Stimulated activated CD4-positive, alpha-beta T cell treated with anti-CD3 and anti-CD28 coated beads, Interleukin-15, amount 100 ng/mL, for 1 hour (primary cell): ENCODE results near the gene CBFB.

Experiments
- DNase-seq, 2 donors: peaks; one replicate each; pipeline ENCODE4 v3.0.0-alpha.2; 2020; ENCODE audit warnings: low read depth in 1 of 2, low spot score in 1 of 2

The CBFB gene

DNA sequence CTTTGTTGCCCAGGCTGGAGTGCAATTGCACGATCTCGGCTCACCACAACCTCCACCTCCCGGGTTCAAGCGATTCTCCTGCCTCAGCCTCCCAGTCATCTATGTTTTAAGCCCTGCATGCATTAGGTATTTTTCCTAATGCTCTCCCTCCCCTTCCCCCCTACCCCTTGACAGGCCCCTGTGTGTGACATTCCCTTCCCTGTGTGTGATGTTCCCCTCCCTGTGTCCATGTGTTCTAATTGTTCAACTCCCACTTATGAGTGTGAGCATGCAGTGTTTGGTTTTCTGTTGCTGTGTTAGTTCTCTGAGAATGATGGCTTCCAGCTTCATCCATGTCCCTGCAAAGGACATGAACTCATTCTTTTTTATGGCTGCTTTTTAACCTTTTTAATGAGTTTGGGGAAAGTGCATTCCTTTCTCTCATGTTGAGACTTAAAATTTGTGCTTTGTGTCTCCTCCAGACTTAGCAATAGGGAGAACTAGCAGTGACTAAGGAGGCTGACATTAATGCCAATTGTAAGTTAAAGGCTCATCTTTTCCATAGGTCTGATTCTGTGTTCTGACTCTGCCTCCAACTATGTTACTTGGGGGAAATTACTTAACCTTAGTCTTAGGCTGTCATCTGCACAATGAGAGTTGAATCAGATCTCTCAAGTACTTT, 63.1 kb downstream of the CBFB start:
- no peak for DNase-seq

DNA sequence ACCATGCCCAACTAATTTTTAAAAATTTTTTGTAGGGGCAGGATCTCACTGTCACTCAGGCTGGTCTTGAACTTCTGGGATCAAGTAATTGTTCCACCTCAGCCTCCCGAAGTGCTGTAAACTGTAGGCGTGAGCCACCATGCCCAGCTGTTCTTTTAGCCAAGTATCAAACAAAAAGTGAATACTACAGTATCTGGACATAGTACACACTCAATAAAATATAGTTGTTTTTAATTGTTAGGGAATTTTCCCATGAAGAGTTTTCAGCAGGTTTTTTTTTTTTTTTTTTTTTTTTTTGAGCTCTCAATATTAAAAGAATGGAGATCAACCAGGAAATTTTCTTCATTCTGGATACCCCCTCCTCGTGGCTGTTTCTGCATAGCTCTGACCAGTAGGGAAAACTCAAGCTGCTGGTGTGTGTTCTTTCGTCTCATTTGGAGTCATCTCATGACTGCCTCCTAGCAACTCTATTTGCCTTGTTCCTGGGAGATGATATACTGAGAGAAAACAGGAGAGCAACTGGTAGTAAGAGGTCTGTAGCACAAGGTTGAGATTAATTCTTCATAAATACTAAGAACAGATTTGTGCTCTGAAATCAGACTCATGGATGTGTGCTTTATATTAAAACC, 64.3 kb downstream of the CBFB start:
- DNase-seq, result no peak

DNA sequence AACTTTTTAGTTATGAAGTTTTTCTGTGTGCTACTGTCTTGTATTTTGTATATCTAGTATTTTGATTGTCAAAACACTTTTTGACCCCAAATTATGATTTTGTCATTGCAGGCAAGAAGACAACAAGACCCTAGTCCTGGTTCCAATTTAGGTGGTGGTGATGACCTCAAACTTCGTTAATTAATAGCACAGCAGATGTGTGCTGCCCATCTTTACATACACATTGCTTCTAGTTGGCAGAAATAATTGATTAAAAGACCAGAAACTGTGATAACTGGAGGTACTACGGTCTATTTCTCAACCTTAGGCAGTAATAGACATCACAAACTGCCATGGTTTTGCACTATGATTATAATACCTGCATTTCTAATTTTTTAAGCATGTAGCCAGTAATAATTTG, 69.7 kb downstream of the CBFB start:
- no peak for DNase-seq

DNA sequence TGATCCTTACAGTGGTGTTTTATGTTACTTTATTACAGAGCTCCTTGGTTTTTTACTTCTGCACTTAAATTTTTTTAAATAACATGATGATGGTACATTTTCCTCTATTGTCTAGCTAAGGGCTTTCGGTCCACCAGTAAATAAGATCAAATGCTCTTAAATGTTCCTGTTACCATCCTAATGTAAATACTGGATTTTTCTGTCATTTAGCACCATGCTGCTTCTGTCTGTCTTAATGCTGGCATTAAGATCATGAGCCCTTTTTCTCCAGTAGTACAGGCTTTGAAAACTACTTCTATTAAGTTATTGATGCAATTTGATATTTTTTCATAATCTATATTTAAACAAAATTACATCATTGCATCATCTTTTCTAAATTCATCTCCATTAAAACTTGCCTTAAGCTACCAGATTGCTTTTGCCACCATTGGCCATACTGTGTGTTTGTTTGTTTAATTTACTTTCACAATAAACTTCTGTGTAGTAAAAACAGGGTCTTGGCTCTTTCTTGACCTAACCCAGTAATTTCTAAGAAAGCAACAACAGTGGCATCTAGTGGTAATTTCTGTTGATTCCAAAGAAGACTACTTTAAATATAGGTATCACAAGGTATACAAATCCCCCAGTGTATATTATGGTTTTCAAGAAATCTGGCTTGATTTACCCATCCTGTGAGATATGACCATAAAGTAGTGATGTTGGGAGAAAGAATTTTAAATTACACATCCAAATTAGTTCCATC, 71.8 kb downstream of the CBFB start:
- no peak for DNase-seq

DNA sequence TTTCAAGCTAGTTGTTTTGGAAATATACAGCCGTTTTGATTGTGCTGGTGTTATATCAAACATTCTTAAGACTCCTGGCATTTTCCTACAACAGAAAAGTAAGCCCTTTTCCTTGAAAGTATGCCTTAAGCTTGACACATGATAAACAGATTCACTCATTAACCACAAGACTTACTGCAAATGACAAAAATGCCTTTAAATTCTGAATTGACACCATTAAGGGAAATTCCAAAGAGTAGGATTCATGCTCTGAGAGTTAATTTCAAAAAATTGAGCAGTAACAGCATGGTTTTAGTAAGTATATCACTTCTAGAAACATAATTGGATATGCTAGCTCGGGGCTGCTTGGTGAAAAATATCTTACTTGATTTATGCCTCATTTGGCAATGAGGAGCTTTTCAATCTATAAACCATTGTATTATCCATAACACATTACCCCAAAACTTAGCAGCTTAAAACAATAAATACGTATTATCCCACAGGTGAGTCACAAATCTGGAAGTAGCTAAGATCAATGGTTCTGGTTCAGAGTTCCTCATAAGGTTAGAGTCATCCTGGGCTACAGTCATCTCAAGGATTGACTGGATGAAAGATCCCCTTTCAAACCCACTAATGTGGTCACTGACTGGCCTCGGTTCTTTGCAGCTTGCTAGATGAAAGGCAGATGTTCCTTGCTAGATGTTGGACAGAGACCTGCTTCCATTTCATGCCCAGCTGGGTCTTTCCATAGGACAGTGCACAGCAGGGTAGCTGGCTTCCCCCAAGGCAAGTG, 72.5 kb downstream of the CBFB start:
- no peak for DNase-seq

DNA sequence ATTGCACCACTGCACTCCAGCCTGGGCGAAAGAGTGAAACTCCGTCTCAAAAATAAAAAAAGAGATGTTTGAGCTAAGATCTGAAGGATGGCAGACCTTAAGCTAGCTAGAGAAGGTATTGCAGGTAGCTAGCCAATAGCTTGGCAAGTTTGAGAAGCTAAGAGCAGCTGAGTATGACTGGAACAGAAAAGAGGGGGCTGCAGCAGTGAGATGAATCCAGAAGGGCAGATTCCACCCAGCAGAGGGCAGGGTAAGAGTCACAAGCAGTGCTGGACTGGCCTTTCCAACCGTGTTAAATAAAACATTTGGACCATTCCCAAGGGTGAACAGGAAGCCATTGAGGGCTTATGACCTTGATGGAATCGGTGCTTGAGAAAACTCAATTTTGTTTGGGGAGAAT, 75.1 kb downstream of the CBFB start:
- no peak for DNase-seq

DNA sequence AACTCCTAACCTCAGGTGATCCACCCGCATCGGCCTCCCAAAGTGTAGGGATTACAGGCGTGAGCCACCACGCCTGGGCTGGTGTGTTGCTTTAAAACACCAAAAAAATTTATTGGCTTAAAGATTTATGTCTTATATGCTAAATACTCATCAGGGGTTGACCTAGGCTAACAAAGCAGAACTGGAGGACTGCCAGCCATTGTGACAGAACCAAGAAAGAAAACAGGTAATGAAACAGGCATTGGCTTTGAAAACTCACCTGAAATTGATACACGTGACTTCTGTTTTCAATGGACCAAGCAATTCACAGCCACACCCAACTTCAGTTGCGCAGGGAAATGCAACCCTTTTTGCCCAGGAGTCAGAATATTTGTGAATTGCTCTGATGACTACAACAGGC, 75.9 kb downstream of the CBFB start:
- DNase-seq, result no peak

DNA sequence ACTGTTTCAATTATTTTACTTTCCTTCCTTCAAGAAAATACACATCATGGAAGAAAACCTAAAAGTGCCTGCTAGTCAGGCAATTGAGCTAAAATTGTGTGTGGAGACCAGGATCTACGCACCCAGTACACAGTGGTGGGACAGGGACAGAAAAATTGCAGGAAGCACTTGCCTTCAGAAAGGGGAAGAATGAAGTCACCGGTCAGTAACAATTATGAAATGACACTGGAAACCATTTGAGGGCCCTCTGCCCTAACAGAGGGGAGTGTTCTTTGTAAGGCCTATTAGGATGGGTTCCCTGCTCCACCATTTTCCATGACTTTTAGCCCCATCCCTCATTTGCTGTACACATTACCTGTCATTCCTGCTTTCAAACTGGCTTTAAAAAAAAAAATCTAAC, 76.3 kb downstream of the CBFB start:
- DNase-seq, result no peak

DNA sequence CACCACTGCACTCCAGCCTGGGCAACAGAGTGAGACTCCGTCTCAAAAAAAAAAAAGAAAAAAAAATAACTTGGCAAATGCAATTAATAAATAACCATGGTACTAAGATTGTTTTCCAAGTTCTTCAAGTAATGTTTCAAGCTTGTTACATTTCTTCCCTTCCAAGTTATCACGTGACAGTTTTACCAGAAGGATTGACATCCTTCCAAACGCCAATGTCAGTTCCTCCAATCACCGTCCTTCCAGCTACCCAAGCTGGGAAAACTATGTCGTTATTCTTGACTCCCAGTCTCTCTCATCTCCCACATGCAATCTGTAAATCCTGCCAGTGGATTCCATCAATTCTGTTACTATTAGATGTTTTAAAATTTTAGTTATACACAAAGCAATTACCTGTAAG, 76.9 kb downstream of the CBFB start:
- no peak for DNase-seq

DNA sequence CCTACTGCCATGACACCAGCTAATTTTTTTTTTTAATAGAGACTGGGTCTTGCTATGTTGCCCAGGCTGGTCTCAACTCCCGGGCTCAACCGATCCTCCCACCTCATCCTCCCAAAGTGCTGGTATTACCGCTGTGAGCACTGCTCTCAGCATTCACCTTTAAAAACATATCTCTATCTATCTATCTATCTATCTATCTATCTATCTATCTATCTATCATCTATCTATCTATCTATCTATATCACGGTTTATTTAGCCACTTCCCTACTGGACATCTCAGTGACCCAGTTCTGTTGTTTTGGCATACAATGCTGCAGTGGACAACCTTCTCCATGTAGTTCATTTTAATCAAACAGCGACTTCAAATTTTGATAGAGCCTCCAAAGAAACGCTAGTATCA, 79.5 kb downstream of the CBFB start:
- no peak for DNase-seq

DNA sequence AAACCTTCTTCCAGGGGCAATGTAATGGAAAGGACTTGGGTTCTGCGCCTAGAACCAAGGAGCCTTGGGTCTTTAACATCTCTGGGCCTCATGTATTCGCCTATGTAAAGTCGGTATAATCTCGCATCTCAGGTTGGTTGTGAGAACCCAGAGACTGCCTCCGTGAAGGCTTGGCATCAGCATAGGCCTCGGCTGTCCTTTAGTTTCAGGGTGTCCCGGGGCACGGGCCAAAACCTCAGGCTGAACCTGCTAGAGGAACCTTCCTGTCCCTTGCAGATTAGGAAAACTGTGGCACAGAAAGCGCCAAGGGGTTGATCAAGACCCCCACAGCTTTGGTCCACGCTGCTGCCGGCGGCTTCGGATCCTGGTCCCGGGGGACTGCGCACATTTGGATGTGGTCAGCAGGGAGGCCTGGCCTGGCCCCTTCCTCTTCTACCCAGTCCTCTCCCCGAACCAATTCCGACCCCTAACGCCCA, 80.0 kb downstream of the CBFB start:
- no peak for DNase-seq

DNA sequence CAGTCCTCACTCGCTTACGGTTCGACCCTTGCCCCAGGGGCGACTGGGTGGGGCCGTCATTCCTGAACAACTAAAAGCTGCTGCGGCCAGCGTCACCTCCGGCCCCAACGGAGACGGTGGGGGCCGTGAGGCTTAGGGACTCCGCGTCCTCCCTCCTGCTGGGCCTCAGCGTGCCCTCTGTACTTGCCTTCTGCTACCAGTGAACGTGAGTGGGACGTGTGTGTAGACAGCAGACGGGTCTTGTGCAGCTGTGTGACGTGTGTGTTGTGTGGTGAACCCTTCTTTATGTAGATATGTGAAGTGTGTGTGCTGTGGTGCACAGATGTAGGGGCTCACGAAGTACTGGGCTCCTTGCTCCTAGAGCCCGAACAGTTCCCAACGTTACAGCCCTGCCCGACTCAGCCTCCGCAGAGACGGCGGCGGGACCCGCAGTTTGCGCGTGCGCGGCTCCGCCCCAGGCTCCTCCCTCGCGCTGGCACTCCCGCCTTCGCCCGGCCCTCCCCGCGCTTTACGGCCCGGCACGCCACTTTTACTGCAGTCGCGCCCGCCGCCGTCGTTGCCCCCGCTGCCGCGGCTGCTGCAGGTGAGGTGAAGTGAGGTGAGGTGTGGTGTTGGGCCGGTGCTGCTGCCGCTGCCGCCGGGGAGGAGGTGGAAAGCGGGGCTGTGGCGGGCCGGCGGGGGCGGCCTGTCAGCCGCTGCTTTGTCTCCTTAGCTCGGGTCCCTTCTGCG, 80.6 kb downstream of the CBFB start, which contains the start of gene PHAF1:
Gene PHAF1 (plus strand): TSS at position 535 of the 729 bp plus-strand sequence. CDS start 235 bp downstream, outside the sequence.
- peak; percentile 95 to 98 for DNase-seq

DNA sequence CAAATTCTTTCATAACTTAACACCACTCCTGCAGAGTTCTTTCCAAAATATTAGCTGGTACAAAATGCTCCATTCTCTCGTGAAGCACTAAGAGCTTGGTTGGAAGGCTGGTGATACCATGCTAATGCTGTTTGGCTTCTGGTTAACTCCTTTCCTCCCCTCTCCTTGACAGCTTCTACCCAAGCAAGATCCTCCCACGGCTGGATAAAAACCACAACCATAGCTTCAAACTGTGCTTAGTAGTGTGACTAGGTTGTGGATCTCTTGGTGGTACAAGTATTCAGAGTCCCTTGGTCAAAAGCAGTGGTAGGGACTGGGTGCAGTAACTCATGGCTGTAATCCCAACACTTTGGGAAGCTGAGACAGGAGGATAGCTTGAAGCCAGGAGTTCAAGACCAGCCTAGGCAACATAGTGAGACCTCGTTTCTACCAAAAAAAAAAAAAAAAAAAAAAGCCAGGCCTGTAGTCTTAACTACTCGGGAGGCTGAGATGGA, 83.0 kb downstream of the CBFB start:
- no peak for DNase-seq

DNA sequence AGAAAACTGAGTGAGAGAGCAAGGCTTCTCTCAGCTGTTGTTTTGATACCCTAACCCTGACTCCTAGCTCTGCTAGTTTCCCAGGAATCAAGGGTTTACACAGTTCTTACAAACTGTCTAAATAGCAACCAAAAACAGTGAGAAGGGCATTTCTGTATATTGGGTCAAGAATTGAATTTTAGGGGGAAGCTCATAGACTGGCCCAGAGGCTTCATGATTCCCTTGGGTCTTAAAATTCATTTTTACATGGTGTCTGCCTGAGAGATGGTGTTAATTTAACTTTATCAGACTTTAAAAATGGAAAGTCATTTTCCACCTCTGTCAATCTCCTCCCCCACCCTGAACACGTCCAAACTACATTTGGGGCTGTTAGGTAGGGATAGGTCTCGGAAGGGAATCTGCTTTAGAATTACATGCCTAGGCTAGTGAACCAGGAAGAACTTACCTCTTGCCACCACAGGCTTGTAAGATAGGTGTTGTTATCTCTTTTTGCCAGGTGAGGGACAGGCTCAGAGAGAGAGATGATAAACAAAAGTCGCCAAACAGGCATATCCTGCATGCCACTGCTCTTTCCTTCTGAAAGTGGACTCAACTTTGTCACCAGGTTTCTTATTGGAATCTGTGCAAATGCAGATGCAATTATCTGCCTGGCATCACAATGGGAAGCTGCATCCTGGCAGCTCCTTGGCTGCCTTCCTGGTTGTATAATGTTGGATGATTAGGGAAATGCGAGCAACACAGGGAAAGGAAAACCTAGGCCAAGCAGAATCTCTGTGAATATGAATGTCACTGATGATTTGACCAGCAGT, 83.8 kb downstream of the CBFB start:
- no peak for DNase-seq

DNA sequence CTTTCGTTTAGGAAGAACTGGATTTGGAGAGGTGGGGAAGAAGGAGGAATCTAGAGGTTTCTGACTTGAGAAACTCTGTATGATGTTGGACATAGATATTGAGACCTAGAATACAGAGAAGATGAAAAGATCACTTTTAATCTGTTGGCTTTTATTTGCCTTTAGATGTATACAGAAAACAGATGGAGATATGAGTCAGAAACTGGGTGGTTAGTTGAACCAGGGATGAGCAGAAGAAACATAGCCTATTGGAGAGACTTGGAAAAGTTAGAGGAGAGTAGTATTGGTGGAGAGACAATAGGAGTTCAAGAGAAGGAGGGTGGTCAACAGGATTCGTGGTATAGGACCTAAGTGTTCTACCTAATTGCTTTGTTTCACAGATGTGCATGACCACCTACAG, 85.8 kb downstream of the CBFB start:
- DNase-seq, result no peak

DNA sequence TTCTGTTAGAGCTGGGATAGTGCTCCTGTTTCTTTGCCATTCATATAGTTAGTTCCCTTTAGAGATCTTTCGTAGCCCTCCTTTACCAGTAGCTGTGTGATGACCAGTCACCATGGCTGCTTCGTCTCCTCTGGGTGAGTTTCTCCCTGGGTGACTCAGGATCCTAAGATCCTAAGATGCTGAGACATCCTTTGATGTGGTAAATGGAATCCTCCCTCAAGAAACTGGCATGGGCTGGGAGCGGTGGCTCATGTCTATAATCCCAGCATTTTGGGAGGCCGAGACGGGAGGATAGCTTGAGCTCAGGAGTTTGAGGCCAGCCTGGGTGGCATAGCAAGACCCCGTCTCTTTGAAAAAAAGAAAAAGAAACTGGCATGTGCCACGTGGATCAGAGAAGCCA, 86.7 kb downstream of the CBFB start:
- no peak for DNase-seq

DNA sequence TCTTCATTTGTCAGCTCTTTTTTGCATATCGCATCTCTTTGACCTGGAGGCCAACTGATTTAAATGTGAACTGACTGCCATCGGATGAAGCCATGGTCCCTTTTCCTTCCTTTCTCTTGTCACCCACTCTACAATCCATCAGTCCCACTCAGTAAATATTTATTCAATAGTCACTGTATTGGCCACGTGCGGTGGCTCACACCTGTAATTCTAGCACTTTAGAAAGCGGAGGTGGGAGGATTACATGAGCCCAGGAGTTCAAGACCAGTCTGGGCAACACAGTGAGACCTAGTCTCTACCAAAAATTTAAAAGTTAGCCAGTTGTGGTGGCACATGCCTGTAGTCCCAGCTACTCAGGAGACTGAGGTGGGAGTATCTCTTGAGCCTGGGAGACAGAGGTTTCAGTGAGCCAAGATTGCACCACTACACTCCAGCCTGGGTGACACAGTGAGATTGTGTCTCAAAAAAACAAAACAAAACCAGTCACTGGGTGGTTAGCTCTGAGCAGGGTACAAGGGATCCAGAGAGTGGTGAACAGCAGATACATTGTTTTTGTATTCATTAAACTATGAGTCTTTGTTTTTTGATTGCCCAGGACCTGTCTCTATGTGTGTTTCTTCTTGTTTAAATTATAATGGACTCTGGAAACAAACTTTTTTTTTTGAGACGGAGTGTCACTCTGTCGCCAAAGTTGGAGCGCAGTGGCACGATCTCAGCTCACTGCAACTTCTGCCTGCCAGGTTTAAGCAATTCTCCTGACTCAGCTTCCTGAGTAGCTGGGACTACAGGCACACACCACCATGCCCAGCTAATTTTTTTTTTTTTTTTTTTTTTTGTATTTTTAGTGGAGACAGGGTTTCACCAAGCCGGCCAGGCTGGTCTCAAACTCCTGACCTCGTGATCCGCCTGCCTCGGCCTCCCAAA, 87.7 kb downstream of the CBFB start:
- DNase-seq, result no peak

DNA sequence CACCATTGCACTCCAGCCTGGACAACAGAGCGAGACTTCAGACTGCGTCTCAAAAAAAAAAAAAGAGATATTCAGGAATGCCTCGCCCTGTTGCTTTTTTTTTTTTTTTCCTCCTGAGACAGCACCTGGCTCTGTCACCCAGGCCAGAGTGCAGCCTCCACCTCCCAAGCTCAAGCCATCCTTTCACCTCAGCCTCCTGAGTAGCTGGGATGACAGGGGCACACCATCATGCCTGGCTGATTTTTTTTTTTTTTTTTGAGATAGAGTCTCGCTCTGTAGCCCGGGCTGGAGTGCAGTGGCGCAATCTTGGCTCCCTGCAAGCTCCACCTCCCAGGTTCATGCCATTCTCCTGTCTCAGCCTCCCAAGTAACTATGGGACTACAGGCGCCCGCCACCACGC, 88.8 kb downstream of the CBFB start:
- DNase-seq, result no peak

DNA sequence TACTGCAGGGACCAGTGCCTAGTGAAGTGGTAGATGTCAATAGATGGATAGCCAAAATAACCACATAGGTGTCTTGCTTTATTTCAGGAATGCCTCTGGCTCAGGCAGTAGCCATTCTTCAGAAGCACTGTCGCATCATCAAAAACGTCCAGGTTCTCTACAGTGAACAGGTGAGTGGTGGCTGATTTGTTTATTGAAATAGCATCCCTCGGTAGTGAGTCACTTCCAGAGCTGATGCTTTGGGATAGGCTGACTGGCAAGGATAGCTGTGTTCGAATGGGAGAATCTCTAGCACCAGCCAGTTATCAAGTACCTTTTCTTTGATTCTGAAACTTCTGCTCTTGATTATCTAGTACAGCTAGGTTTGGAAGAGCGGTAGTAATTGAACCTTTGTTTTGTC, 91.1 kb downstream of the CBFB start:
- no peak for DNase-seq
